B cell (primary cell): ENCODE results near the gene MOB3B.

Source experiments
- CTCF ChIP-seq: fragments of 200-600 bp; IDR thresholded peaks from one replicate; pipeline ENCODE4 v1.8.0; 2022; ENCODE audit warnings: antibody characterized with exemption, mild to moderate bottlenecking
- EZH2 ChIP-seq: IDR thresholded peaks from 2 replicates; pipeline ENCODE4 v1.6.1; 2012; ENCODE audit warnings: borderline replicate concordance, low read depth, mild to moderate bottlenecking, moderate library complexity, low read length; ENCODE audit not compliant: insufficient read depth, poor library complexity, severe bottlenecking

DNA sequence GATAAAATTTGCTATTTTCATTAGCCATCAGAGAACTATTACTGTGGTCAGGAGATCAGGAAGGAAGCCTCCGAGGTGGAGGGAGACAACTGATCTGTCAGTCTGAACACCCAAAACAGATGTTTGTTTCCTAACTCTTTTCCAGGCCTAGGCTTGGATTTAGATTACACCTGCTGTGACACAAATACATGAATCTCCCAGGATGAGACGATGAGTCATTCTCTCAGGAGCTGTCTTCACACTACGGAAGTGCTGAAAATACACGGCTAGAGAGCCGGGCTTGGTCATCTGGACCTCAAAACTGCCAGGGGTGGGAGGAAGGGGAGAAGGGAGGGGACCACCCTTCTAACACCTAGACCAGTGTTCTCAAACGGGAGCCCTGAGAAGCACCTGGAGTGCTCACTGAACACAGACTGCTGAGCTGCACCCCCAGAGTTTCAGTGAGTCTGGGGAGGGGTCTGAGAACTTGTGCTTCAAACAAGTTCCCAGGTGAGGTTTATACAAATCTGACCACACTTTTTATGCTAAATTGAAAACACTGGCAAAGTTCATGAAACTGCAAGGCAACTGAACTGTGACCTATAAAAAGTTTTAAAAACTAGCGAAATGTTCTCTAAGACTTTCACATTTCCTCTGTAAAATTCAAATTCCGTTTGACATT is 152.3 kb downstream of the MOB3B start:
- TF ChIP-seq CTCF: no peak
- TF ChIP-seq EZH2: no peak
